Fibroblast of the conjunctiva (primary cell): Measurements from ENCODE around the gene SLC22A7.

Experiments used
- DNase-seq: peaks from one replicate; pipeline ENCODE4 v3.0.0-alpha.2; 2010; ENCODE audit warnings: low read depth

The SLC22A7 gene

DNA sequence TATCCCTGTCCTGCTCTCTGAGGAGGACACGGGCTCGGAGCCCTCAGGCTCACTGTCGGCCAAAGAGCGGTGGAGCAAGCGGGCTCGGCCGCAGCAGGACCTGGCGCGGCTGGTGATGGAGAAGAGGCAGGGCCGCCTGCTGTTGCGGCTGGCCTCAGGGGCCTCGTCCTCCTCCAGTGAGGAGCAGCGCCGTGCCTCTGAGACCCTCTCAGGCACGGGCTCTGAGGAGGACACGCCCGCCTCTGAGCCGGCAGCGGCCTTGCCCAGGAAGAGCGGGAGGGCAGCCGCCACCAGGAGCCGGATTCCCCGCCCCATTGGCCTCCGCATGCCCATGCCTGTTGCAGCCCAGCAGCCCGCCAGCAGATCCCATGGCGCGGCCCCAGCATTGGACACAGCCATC, 14.2 kb upstream of the SLC22A7 start:
- DNase-seq, result no peak

GRCh38 chr6:43284991-43285781, 12.9 kb upstream of the SLC22A7 start:
- no peak for DNase-seq

GRCh38 chr6:43285832-43286231, 12.2 kb upstream of the SLC22A7 start:
- no peak for DNase-seq

DNA sequence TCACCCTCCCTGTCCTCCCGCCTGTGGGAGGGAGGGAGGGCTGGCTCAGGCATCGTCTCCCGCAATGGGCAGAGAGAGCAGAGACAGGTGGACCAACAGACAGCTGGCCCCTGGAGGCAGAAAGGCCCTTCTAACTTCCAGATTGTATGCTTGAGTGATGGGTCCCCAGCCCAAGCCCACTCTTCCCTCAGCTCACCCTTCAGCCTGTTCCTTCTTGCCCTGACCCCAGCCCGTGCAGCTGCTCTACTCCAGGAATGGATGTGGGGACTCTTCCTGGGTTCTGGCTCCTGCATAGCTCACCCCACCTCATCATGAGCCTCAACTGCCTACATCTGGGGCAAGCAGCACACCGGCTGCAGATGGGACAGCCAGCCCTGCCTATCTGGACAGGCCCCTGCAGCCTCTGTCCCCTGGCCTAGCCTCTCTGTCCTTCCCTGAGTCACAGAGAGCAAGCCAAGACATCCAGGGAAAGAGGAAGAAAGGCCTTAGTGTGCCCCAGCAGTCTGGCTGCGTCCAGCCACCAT, 11.5 kb upstream of the SLC22A7 start:
- no peak for DNase-seq

GRCh38 chr6:43286980-43287716, 10.9 kb upstream of the SLC22A7 start:
- no peak for DNase-seq

DNA sequence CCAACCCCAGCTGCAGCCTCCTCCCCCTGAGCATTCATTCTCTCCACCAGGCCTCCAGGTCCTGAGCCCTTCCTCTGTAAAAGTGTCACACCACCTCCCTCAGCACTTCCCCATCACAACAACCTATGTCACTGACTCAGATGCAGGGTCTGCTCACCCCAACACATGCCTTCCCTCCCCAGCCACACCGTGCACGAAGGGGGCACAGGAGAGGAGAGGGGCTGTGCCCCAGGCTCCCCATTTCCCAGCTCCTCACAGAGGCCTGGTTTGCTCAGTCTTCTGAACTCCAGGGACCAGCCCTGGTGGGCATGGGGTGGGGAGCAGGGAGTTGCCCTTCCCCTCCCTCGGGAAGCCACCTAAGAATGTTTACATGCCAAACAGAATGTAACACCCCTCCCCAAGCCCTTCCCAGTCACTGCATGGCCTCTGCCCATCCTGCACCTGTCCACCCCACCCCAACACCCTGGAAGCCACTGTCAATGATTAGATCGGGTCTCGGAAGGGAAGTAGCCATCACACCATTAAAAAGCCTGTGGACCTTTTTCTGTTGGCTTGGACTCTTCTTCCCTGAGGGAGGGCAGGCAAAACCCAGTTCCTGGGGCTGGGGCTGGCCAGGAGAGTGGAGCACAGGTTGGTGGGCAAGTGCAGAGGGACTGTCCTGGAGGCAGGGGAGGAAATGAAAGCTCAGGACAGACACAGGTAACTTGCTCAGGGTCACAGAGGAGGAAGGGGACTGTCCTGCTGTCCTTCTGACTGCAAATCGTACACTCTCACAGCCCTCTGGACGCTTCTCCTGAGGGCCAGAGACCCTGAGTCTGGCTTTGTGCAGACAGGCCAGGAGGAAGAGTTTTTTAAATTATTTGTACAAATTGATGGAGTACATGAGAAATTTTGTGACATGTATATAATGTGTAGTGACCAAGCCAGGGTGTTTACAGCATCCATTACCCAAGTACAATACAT, 10.1 kb upstream of the SLC22A7 start:
- DNase-seq, result no peak

GRCh38 chr6:43290339-43290904, 7.6 kb upstream of the SLC22A7 start:
- no peak for DNase-seq

DNA sequence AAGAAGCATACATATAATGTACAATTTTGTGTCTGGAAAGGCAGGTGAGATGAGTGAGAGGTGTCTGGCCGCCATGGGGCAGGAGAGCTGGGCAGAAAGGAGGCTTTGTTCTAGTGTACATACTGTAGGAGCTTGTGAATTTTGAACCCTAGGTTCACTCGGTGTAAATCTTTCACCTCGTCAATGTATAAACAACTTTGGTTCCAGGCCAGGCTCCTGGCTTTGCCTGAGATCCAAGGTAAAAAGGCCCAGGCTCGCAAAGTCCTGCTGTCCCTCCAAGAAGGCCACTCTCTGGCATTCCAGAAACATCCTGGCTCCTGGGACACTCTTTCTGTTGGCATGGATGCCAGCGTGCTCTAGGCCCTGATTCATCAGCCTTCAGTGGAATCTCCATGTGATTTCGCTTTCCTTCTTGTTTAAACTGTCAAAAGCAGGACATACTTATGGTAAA, 7.1 kb upstream of the SLC22A7 start:
- DNase-seq, result no peak

DNA sequence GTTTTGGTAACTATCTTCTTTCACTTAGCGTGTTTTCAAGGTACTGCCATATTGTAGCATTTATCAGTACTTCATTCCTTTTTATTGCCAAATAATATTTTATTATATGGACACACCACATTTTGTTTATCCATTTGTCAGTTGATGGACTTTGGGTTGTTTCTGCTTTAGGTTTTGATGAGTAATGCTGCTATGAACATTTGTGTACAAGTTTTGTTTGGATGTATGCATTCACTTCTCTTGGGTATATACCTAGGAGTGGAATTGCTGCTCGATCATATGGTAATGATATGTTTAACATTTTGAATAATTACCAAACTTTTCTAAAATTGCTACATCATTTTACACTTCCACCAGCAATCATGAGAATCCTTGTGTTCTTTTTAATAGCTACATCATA, 6.4 kb upstream of the SLC22A7 start:
- DNase-seq, result no peak

DNA sequence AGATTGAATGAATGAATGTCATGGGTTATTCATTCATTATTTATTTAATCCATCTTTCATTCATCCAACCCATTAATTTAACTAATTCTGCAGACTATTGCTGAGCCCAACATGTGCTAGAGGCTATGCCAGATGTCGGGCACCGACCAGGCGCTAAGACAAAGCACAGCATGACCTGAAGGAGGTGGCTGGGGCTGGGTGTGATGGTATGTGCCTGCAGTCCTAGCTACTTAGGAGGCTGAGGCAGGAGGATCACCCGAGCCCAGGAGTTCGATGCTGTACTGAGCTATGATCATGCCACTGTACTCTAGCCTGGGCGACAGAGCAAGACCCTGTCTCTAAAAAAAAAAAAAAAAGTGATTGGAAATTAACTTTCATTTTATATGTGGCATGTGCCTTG, 5.7 kb upstream of the SLC22A7 start:
- no peak for DNase-seq

GRCh38 chr6:43292763-43293318, 5.2 kb upstream of the SLC22A7 start:
- no peak for DNase-seq

DNA sequence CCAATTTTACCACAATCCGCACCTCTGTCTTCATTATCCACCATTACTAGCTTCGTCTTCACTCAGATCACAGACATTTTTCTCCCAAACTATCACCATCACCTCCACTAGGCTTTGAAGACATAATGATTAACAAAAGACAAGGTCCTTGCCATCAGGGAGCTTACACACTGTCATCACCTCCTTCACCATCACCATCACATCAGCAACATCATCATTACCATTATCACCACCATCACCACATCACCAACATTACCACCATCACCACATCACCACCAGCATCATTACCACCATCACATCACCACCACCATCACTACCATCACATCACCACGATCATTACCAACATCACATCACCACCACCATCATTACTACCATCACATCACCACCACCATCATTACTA, 4.4 kb upstream of the SLC22A7 start:
- no peak for DNase-seq

- DNase-seq, result no peak
Measured at GRCh38 chr6:43294536-43294935, 3.5 kb upstream of the SLC22A7 start.

GRCh38 chr6:43295456-43295855, 2.6 kb upstream of the SLC22A7 start:
- no peak for DNase-seq

DNA sequence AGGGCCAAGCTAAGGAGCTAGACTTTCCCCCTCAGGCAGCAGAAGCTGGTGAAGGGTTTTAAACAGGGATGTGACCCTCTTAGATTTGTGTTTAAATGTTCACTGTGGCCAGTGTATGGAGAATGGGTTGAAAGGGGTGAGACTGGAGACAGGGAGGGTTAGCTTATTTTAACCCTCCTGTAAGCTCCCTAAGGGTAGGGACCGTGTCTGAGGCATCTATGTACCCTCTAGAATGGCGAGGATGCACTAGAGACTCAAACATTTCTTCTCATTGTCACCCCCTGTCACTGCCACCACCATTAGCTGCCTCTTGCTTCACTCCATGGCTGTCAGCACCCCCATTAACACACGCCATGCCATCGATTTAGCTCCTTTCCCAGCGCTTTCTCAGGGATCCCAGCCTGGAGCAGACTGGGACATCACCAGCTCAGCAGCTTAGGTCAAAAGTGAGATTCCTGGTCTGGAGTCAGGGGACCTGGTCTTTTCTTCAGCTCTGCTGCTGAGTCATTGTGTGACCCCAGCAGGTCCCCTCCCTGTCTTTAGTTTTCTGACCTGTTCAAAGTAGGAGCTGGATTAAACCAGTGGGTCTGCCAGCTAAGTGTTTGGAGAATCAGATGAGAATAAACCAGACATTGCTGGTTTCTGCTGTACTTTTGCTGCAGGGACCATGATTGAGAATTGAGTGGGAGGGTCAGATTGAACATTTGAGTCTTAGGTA, 1.1 kb upstream of the SLC22A7 start:
- DNase-seq, result no peak

DNA sequence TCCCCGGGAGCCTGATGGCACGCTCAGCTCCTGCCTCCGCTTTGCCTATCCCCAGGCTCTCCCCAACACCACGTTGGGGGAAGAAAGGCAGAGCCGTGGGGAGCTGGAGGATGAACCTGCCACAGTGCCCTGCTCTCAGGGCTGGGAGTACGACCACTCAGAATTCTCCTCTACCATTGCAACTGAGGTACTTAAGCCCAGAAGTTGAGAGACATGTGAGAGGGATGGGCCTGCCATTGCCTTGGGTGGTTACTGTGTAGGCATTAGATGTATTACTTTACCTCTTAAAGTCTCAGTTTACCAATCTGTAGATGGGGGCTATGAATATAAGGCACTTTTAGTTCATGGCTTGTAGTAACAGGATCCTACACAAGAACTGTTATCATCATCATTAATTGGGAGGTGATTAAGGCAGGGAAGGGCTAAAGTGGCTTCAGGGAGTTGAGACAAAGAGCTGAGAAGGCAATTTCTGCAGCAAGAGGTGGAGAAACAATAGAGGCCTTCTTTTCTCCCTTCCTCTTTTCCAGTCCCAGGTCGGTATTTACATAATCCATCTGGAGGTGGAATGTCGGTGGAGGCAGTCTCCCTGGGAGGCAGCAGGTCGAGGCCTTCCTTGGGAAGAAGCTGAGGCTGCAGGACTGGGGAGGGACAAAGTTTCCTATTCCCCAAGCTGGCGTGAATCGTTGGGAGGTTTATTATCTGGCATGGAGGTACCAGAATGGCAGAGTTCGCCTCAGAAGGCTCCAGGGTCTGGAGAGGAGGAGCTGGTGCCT, 691 bp downstream of the SLC22A7 start:
- DNase-seq, result no peak

GRCh38 chr6:43299338-43300293, 1.6 kb downstream of the SLC22A7 start:
- DNase-seq, result no peak

GRCh38 chr6:43301081-43301870, 3.2 kb downstream of the SLC22A7 start:
- no peak for DNase-seq
